HTERT RPE-1 (cell line): ENCODE data around the gene LAMC2.

ENCODE experiments used
- in situ Hi-C: fragments of 300-500 bp; cut with MboI; formaldehyde crosslinking; loops from 4 replicates; pipeline ENCODE4 v1.14.3; 2020; ENCODE audit warnings: low sequenced_read_pairs

Gene LAMC2

DNA sequence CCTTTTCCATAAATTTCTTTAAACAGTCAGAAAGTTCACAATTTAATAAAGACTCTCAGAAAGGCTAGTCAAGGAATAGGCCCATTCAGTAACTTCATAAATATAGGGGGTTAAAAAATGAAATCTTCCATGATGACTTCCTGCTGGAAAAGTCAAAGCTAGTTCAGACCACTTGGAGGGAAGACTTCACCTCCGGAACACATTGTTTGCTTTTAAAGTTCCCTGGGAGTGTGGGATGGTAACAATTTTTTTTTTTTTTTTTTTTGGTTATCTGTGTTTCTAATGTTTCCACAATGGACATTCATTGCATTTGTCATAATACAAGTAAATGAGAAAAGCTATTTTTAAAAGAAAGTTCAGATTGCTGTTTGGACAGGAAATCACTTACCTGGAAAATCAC lies 18.4 kb upstream of the LAMC2 start:
- in situ Hi-C loops = no loop called here

- in situ Hi-C loops = no loop called here
Measured at GRCh38 chr1:183168308-183168707, 17.8 kb upstream of the LAMC2 start.

GRCh38 chr1:183173828-183174227 lies 12.2 kb upstream of the LAMC2 start:
- in situ Hi-C loops = no loop called here

DNA sequence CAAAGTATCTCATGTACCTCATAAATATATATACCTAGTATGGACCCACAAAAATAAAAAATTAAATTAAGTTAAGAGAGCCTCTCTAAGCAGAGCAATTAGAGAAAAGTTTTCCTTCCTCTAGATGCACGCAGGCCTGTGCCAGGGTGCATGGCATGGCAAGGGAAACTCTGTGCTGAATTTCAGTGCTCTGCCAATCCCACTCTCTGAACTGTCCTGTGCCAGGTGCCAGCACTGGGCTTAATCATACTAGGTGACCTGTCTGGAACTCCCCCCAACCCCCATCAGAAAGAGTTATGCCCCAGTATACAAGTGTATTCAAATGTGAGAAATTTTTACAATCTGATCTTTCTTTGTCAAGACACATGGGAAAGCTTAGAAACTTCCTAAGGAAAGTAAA lies 10.4 kb upstream of the LAMC2 start:
- in situ Hi-C loops = no loop called here

- in situ Hi-C loops = no loop called here
Measured at GRCh38 chr1:183178545-183178944, 7.5 kb upstream of the LAMC2 start.

GRCh38 chr1:183179033-183179432 lies 7.0 kb upstream of the LAMC2 start:
- in situ Hi-C loops = no loop called here

DNA sequence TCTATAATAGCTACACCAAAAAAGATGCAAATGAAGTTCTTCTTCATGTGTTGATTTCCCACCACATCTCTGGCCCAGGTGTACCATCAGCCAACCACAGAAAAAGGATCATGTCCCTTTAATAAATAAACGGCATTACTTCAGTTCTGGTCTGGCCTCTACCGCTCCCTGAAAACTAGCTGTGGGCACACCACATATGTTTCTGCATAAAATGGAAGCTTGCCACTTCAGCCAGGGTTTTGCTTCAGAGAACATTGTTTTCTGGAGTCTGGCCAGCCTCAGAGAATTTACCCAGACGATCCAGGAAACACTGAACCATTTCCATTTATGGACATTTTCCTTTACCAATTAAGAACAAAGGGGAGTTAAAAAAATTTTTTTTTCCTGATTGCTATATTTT lies 5.8 kb upstream of the LAMC2 start:
- in situ Hi-C loops = no loop called here

- in situ Hi-C loops = no loop called here
Measured at GRCh38 chr1:183180634-183181056, 5.4 kb upstream of the LAMC2 start.

DNA sequence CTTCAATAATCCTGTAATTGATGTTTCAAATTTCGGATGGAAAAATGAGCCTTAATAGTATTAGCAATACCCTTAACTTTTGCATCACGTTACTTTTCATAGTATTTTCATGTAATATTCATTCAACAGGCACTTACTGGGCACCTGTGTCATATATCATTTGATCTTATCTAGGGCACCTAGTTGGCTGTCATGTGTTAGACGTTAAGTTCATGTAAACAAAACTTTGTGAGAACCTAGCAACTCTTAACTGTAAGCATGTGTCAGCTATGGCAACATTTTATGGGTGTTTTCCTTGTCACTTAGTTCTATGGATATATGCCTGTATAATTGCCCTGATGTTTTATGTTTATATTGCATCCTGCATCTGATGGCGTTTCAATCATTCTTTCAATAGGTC lies 777 bp downstream of the LAMC2 start:
- in situ Hi-C loops = no loop called here

- in situ Hi-C loops = no loop called here
Measured at GRCh38 chr1:183188240-183188639, 2.2 kb downstream of the LAMC2 start.

GRCh38 chr1:183191833-183192232 lies 5.8 kb downstream of the LAMC2 start:
- in situ Hi-C loops = no loop called here

- in situ Hi-C loops = no loop called here
Measured at GRCh38 chr1:183193963-183194525, 8.0 kb downstream of the LAMC2 start.

DNA sequence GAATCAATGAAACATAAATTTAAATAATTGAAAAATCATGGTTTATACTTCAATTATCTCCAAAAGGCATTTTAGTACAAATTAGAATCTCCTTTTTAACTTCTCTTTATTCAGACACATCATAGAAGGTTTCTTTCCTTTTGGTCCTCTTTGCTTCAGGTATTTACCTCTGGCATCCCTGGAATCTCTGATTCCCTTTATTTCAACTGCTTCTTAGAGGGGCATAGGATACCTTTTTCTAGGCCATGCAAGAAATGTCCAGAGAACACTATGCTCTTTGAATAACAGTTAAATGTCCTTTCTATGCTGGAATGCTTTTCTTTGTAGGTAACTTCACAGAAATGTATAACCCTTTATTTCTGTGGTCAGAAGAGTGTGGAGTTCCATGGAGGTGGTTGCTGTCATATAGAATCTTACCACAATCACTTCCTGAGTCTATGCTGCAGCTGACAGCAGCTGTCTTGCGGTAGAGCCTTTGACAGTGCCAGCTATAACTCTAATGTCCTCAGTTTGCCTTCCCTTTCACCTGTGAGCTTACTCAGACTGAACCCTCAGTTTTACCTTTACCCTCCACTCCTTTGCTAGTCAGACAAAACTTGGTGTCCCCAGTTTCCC lies 8.6 kb downstream of the LAMC2 start:
- in situ Hi-C loops = no loop called here

- in situ Hi-C loops = no loop called here
Measured at GRCh38 chr1:183195142-183195574, 9.1 kb downstream of the LAMC2 start.

- in situ Hi-C loops = no loop called here
Measured at GRCh38 chr1:183197762-183198161, 11.7 kb downstream of the LAMC2 start.

DNA sequence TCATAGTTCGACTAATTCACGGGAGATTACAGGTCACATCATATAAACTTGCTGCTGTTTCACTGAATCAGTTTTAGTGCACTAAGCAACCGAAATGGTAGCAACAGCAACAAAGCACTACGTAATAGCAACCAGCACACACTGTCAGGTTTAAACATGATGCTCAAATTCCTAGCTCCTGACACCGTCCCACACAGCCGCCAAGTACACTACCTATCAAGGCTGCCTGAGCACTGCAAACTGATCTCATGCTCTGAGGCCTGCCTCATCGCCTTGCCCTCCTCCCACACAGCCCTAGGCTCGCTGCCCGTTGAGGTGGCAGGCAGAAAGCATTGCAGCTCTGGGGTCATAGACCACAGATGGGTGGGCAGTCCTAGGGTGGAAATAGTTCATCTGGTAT lies 12.4 kb downstream of the LAMC2 start:
- in situ Hi-C loops = no loop called here

- in situ Hi-C loops = no loop called here
Measured at GRCh38 chr1:183199304-183199703, 13.2 kb downstream of the LAMC2 start.

DNA sequence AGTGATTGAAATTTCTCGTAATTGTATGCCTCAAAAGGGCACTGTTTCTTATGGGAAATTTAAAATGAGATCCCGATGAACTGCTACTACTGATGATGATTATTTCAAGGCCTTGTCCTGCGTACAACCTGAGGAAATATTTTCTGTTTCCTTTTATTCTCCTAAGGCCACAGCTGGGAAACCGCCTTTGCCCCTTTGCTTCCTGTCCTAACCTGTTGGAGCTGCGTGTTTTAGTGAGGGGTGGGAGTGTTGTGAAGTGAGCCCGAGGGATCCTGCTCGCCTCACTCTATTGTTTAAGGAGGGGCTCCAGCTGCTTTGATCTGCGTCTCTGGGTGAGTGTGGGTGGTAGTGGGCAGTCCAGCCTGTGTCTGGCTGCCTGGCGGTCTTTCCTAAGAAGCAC lies 14.4 kb downstream of the LAMC2 start:
- in situ Hi-C loops = no loop called here

DNA sequence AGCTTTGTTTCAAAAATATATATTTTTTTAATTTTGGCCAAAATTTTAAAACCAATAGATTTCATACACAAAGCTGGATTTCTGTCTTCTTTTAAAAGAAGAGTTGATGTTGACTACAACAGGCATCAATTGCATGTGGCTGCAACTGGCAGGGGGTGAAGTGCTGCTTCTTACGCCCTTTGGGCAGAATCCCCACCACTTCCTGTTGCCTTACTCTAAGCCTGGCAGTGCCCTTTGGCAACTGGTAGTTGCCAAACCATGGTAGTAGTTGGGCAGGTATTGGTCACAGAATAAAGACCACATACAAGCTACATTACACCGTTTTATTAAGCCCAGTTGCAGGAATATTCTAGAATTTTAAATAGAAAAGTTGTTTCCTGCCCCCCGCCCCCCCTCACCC lies 17.0 kb downstream of the LAMC2 start:
- in situ Hi-C loops = no loop called here

GRCh38 chr1:183205196-183205781 lies 19.2 kb downstream of the LAMC2 start:
- in situ Hi-C loops = no loop called here

DNA sequence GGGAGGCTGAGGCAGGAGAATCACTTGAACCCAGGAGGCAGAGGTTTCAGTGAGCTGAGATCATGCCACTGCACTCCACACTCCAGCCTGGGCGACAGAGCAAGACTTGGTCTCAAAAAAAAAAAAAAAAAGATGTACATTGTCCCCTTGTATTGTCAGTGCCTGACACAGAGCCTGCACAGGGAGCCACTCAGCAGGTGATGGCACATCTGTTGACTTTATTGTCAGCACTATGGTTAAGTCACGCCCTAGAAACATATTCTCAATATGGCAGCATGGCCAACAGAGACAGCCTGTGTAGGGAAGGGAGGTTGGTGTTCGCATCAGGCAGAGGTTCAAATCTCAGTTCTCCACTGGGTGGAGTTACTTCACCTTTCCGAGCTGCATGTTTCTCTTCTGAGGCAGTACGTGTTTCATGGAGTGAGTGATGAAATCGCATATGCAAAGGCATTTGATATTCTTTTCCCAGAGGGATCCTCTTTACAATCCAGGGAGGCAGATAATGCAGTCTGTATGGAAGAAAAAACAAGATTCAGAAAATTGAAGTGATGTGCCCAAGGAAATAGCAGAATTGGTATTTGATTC lies 20.6 kb downstream of the LAMC2 start:
- in situ Hi-C loops = no loop called here

GRCh38 chr1:183209533-183210158 lies 23.6 kb downstream of the LAMC2 start:
- in situ Hi-C loops = no loop called here
